GM18951 (cell line): ENCODE results near the gene PTPRD.
"Not testable (repeated sequence)": the region's sequence is repeated elsewhere in the genome, so short reads cannot be mapped to it uniquely, and the experiment has no call there.

Experiments used
- POLR2A ChIP-seq: IDR thresholded peaks from 4 replicates; pipeline ENCODE4 v1.6.1; 2011; ENCODE audit warnings: mild to moderate bottlenecking; ENCODE audit not compliant: insufficient read length, insufficient read depth; ENCODE audit errors: extremely low read depth
- in situ Hi-C: fragments of 300-500 bp; cut with MboI; formaldehyde crosslinking; loops from one replicate; pipeline ENCODE4 v1.12.0; 2022; ENCODE audit warnings: low sequenced_read_pairs, mixed read lengths, inconsistent platforms; ENCODE audit not compliant: unreplicated experiment

The PTPRD gene

GRCh38 chr9:9492506-9492905 lies 1120.3 kb downstream of the PTPRD start:
- TF ChIP-seq POLR2A, result no peak
- in situ Hi-C loops, result no loop called here

GRCh38 chr9:9489183-9489582 lies 1123.6 kb downstream of the PTPRD start:
- in situ Hi-C loops, result no loop called here
- TF ChIP-seq POLR2A, result no peak

- no peak for TF ChIP-seq POLR2A
- in situ Hi-C loops, result no loop called here
These were observed 1129.6 kb downstream of the PTPRD start for GRCh38 chr9:9483175-9483574.

GRCh38 chr9:9478741-9479140 lies 1134.1 kb downstream of the PTPRD start:
- in situ Hi-C loops, result no loop called here
- no peak for TF ChIP-seq POLR2A

GRCh38 chr9:9469271-9469670 lies 1143.5 kb downstream of the PTPRD start:
- TF ChIP-seq POLR2A, result no peak
- in situ Hi-C loops, result no loop called here

GRCh38 chr9:9441874-9442273 lies 1170.9 kb downstream of the PTPRD start:
- in situ Hi-C loops, result not testable (repeated sequence)

GRCh38 chr9:9437641-9438040 lies 1175.2 kb downstream of the PTPRD start:
- in situ Hi-C loops, result no loop called here
- no peak for TF ChIP-seq POLR2A

- in situ Hi-C loops, result not testable (repeated sequence)
These were observed 1186.3 kb downstream of the PTPRD start for GRCh38 chr9:9426454-9426853.

GRCh38 chr9:9412241-9412640 lies 1200.6 kb downstream of the PTPRD start:
- TF ChIP-seq POLR2A, result no peak
- in situ Hi-C loops, result no loop called here

- in situ Hi-C loops, result no loop called here
- no peak for TF ChIP-seq POLR2A
These were observed 1202.1 kb downstream of the PTPRD start for GRCh38 chr9:9410736-9411135.

- in situ Hi-C loops, result no loop called here
- no peak for TF ChIP-seq POLR2A
These were observed 1212.8 kb downstream of the PTPRD start for GRCh38 chr9:9399982-9400381.

- in situ Hi-C loops, result no loop called here
- TF ChIP-seq POLR2A, result no peak
These were observed 1216.3 kb downstream of the PTPRD start for GRCh38 chr9:9396518-9396917.

- in situ Hi-C loops, result no loop called here
- no peak for TF ChIP-seq POLR2A
These were observed 1217.3 kb downstream of the PTPRD start for GRCh38 chr9:9395539-9395938.

GRCh38 chr9:9392755-9393154 lies 1220.0 kb downstream of the PTPRD start:
- no peak for TF ChIP-seq POLR2A
- in situ Hi-C loops, result no loop called here

- in situ Hi-C loops, result no loop called here
- TF ChIP-seq POLR2A, result no peak
These were observed 1222.9 kb downstream of the PTPRD start for GRCh38 chr9:9389904-9390303.

GRCh38 chr9:9387511-9388115 lies 1225.2 kb downstream of the PTPRD start:
- no peak for TF ChIP-seq POLR2A

GRCh38 chr9:9362332-9362731 lies 1250.5 kb downstream of the PTPRD start:
- no peak for TF ChIP-seq POLR2A
- in situ Hi-C loops, result no loop called here

More at GRCh38 chr9:9387511-9388115, 1225.2 kb downstream of the PTPRD start:
- in situ Hi-C loops, result no loop called here
